ENCODE results near the gene CCDC60. TPM values are rescaled to one million over a fixed set of nuclear protein-coding genes. Genes with fewer than 3 reads are reported as not detected.

Gene CCDC60
- total and polyA plus RNA-seq, 2 of the 13 experiments (the other 11 are each of a cell fraction or from before 2014, with no cell fraction given), result not detected

- Histone ChIP-seq H3K9me3 (ENCODE audit: low read length) (no peaks in the 10 kb centered on the region), H3K27ac (ENCODE audit: extremely low read length, insufficient read depth, low read length) (no peak overlapping the region), H3K4me1 (ENCODE audit: insufficient read depth, low read length) (no peaks in the 10 kb centered on the region), H3K9ac (ENCODE audit: insufficient read depth, low read depth, low read length) (no peak overlapping the region), H3K27me3 (ENCODE audit: control insufficient read depth in 1 of 2, insufficient read depth in 2 of 2, low read length in 2 of 2) (no peaks in the 10 kb centered on the region; a peak in 1 of 5 replicates), H3K4me2 (ENCODE audit: low read depth, low read length) (no peak overlapping the region), H2AFZ (ENCODE audit: low read length) (no peak overlapping the region), H4K20me1 (ENCODE audit: insufficient read depth, low read length) (no peaks in the 10 kb centered on the region), H3K4me3 (replicated peaks in 1 of 3; ENCODE audit: insufficient read depth in 1 of 3, low read depth in 2 of 3, low read length in 3 of 3) (no peak overlapping the region), H3K36me3 (replicated peaks in 1 of 2; ENCODE audit: control insufficient read depth in 1 of 2, insufficient read depth in 2 of 2, low read length in 2 of 2) (no peaks in the 10 kb centered on the region), H3K79me2 (ENCODE audit: insufficient read depth, low read length) (no peaks in the 10 kb centered on the region)
- BruUV-seq (replicated peaks), result no TSS peak
- FAIRE-seq (no peak), ATAC-seq (no peak), DNase-seq (ENCODE audit: low spot score) (no peak)
- in situ Hi-C loops (cut with HindIII; ENCODE audit: extremely low pct_ligation_motif_present, low pct_unique_long_range_greater_than_20kb), result no loop called here
- POLR2A ChIA-PET, result no interaction called here
- CTCF ChIA-PET (ENCODE audit: low intra/inter-chr PET ratio, low total read pairs), result no interaction called here
- intact Hi-C loops (cut with micrococcal nuclease; ENCODE audit: unreplicated experiment), result no loop called here
- 13% methylated on average over 5 of the region's 5 CpGs for WGBS (ENCODE audit: low lambda C conversion rate)
- TF ChIP-seq ERF (CRISPR knock-in tag; IDR thresholded peaks at IDR 0.05) (no peak), GTF3A (CRISPR knock-in tag; conservative IDR thresholded peaks at IDR 0.05) (no peak), BORCS8-MEF2B (CRISPR knock-in tag; IDR thresholded peaks at IDR 0.05) (no peak), ZNF841 (CRISPR knock-in tag; IDR thresholded peaks at IDR 0.05; ENCODE audit: borderline replicate concordance) (no peak), HMGXB3 (CRISPR knock-in tag; IDR thresholded peaks at IDR 0.05; ENCODE audit: borderline replicate concordance) (no peak), CHD4 (IDR thresholded peaks at IDR 0.05; ENCODE audit: borderline replicate concordance, low read length) (no peak), ZNF644 (CRISPR knock-in tag; IDR thresholded peaks at IDR 0.05; ENCODE audit: low read depth) (no peak), ZFYVE20 (CRISPR knock-in tag; IDR thresholded peaks at IDR 0.05; ENCODE audit: borderline replicate concordance, low read depth) (no peak), NFIB (CRISPR knock-in tag; IDR thresholded peaks at IDR 0.05; ENCODE audit: borderline replicate concordance) (no peak), DPF2 (CRISPR knock-in tag; IDR thresholded peaks at IDR 0.05; ENCODE audit: borderline replicate concordance, low read depth) (no peak), NFE2L2 (IDR thresholded peaks at IDR 0.05; ENCODE audit: low read length) (no peak), AHDC1 (CRISPR knock-in tag; IDR thresholded peaks at IDR 0.05; ENCODE audit: borderline replicate concordance) (no peak), ZNF160 (CRISPR knock-in tag; IDR thresholded peaks at IDR 0.05) (no peak), DMTF1 (CRISPR knock-in tag; IDR thresholded peaks at IDR 0.05) (no peak)
Measured at GRCh38 chr12:119375883-119376190, 41.3 kb downstream of the CCDC60 start.
